Measurements from ENCODE around the gene RAB28. TPM values are rescaled to one million over a fixed set of nuclear protein-coding genes. Genes with fewer than 3 reads are reported as not detected.

The RAB28 gene
- total RNA-seq, 1 experiment from 2014 or later, result 12.1 TPM

- POLR2A ChIA-PET, result no interaction called here
- ATAC-seq, result no peak
Observed at GRCh38 chr4:13378973-13379759, 105.0 kb downstream of the RAB28 start.

More at GRCh38 chr4:13378973-13379759, 105.0 kb downstream of the RAB28 start:
- TF ChIP-seq YY1 (IDR thresholded peaks at IDR 0.05; ENCODE audit: extremely low read depth, insufficient replicate concordance, low read depth, low read length) (no peak), ELF1 (IDR thresholded peaks at IDR 0.05; ENCODE audit: borderline replicate concordance, low read depth) (no peak), FOSL1 (IDR thresholded peaks at IDR 0.05; ENCODE audit: low read depth) (no peak), ZFX (IDR thresholded peaks at IDR 0.05) (no peak), REST (IDR thresholded peaks at IDR 0.05; ENCODE audit: low read depth) (no peak), JUND (IDR thresholded peaks at IDR 0.05) (no peak)
- H3K79me2 ChIP-seq (ENCODE audit: insufficient read depth, low read length), result no peaks in the 10 kb centered on the region
- no peaks in the 10 kb centered on the region for H3K36me3 ChIP-seq (ENCODE audit: control insufficient read depth in 1 of 2, insufficient read depth in 2 of 2, low read length in 2 of 2)
- H4K20me1 ChIP-seq (ENCODE audit: insufficient read depth), result no peaks in the 10 kb centered on the region
- no peaks in the 10 kb centered on the region for H3K27me3 ChIP-seq (ENCODE audit: insufficient read depth, low read length)
- intact Hi-C loops (cut with micrococcal nuclease), result no loop called here
- H3K4me1 ChIP-seq (ENCODE audit: control insufficient read depth in 1 of 2, insufficient read depth in 2 of 2, low read length in 2 of 2), result no peaks in the 10 kb centered on the region
- ChIA-PET CTCF (no interaction called here), RAD21 (ENCODE audit: low non-redundant PET in 1 of 2, low total read pairs in 2 of 2, uncharacterized antibody in 2 of 2, unreplicated experiment in 2 of 2) (no interaction called here)
- DNase-seq (ENCODE audit: low read depth, low spot score), result no peak
- no peak overlapping the region for H3K9ac ChIP-seq (ENCODE audit: low read length)
- no TSS peak for BruUV-seq (replicated peaks)
- no peak overlapping the region for H3K4me2 ChIP-seq (ENCODE audit: low read length)
- H3K4me3 ChIP-seq (replicated peaks in 1 of 2; ENCODE audit: low read depth in 1 of 2, low read length in 2 of 2), result no peak overlapping the region
- no peak overlapping the region for H2AFZ ChIP-seq (ENCODE audit: low read depth, low read length, poor library complexity, severe bottlenecking)
- H3K9me2 ChIP-seq (ENCODE audit: insufficient read depth), result no peaks in the 10 kb centered on the region
- no peaks in the 10 kb centered on the region for H3K9me3 ChIP-seq (ENCODE audit: control insufficient read depth in 1 of 2, insufficient read depth in 1 of 2, low read depth in 1 of 2, low read length in 2 of 2)
- H3K27ac ChIP-seq (ENCODE audit: low read depth, low read length), result no peak overlapping the region

All from HCT116 (cell line).